MM.1S (cell line): ENCODE results near the gene GNAT3.

Experiments used
- CTCF ChIP-seq: fragments of 300-600 bp; sonication (generic); IDR thresholded peaks from 2 replicates; pipeline ENCODE4 v1.5.1; 2016; ENCODE audit warnings: antibody characterized with exemption, low read length, mixed read lengths
- EZH2 ChIP-seq: fragments of 300-600 bp; sonication (generic); optimal IDR thresholded peaks from 2 replicates; pipeline ENCODE3; 2017; ENCODE audit warnings: low read depth, mild to moderate bottlenecking, antibody characterized with exemption, low read length, mixed read lengths
- EZH2phosphoT487 ChIP-seq: fragments of 300-600 bp; sonication (generic); IDR thresholded peaks from 2 replicates; pipeline ENCODE4 v1.6.1; 2018; ENCODE audit warnings: antibody characterized with exemption, low read length

- no peak for TF ChIP-seq CTCF
- no peak for TF ChIP-seq EZH2
- no peak for TF ChIP-seq EZH2phosphoT487
Observed at GRCh38 chr7:80415114-80415513, 96.8 kb downstream of the GNAT3 start.
